IPS DF 4.7 (cell line): ENCODE measurements around the gene PLK2.

Experiments
- DNase-seq: peaks from one replicate; pipeline ENCODE4 v3.0.0-alpha.2; 2013; ENCODE audit warnings: low spot score; ENCODE audit errors: extremely low read depth

The PLK2 gene

DNA sequence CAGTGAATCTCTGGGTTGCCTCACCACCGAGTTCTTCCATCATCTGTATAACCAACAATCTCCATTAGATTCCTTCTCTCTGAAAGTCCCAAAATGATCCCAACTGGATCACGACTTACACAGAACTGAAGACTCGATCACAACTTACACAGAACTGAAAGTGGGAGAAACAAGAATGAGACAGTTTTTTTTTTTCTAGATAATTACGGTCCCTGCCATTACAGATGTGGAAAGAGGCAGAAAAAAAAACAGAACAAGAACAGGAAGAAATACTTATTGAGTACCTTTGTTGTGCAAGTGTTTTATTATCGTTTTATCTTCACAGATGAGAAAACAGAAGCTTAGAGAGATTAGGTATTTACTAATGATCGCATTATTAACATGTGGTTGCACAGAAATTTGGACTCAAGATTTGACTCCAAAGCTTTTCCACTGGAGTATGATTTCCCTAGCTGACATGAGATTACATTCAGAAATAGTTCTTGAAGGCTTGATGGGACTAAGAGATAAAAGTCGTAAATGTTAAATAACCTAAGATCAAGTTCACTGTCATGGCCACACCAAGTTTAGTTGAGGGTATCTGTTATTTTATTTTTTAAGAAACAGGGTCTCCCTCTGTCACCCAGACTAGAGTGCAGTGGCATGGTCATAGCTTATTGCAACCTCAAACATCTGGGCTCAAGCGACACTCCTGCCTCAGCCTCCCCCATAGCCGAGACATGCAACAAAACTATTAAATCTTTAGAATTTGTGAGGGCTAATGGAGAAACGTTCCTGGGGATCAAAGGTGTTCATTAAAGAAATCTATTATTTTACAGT, 8.9 kb downstream of the PLK2 start:
- no peak for DNase-seq

DNA sequence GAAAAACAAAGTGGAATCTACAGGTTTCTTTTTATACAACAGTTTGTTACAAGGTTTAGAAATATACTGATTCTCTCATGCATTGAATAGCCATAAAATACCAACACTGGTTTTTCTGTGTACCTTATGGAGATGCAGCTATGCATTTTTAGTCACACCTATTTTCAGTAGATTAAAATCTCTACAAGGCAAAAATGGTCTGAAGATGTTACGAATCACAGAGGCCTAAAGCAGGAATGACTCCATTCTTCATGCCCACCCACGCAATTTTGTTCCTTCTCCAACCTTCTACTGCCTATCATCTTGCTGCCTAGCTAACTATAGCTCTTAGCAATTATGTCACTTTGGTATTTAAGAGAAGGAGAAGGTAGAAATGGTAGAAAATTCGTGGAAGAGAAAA, 9.9 kb downstream of the PLK2 start:
- DNase-seq: no peak

DNA sequence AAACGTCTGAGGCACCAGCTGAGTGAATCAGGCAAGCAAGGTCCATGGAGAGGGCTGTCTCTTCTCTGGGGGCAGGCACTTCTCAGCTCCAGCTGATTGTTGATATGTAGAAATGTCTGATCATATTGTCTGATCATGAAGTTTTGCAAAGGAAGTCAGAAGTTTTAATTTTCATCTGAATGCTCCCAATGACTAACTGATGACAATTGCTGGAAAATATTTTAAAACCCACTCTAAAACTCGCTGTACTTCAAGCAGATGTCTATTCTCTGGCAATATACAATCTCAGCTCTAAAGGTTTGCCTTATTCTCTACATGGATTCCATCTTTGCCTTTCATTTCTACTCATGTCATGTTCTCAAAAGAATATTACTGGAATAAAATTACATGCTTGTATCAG, 12.7 kb downstream of the PLK2 start:
- no peak for DNase-seq

DNA sequence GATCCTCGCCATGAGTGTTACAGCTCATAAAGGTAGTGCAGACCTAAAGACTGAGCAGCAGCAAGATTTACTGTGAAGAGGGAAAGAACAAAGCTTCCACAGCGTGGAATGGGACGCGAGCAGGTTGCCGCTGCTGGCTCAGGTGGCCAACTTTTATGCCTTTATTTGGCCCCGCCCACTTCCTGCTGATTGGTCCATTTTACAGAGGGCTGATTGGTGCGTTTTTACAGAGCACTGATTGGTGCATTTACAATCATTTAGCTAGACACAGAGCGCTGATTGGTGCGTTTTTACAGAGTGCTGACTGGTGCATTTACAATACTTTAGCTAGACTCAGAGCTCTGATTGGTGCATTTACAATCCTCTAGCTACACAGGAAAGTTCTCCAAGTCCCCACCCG, 13.9 kb downstream of the PLK2 start:
- DNase-seq: no peak

DNA sequence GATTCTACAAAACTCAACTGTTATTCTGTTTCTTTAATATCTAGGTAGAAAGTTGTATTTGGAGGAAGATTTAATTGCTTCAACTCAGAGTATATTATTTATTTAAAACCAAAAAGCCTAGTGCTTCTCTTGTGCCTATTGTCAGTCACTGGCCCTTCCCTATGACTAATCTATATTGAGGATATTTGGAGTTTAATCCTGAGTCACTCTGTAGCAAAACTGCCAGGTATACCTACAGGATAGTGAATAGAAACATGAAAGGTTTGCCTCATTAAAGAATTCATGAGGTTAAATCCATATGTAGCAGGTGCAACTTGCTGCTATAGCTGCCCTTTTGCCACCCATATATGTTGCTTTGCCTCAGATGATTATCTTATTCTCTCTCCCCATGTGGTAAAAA, 15.1 kb downstream of the PLK2 start:
- DNase-seq: no peak

DNA sequence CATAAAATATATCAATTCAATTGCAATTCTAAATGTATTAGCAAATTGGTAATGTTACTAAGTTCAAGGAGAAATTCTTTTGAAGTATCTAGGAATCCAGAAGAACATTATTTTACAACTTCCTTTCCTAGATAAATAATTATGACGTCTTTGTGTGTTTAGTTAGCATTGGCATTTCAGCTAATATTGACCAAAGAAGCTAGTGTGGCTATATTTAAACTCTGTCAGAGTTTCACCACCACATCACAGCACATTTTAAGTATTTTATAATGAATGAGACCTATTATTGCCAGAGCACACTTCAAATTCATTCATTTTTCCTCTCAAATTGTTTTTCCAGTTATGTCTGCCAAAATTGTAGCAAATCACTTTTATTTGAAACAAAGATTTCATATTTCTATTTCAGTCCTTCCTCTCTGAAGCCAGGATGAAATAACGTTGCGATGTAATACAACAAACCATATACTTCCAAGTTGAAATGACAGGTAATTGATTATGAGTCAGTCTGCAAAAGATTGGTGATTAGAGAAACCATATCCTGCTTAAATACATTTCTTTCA, 18.9 kb downstream of the PLK2 start:
- no peak for DNase-seq

DNA sequence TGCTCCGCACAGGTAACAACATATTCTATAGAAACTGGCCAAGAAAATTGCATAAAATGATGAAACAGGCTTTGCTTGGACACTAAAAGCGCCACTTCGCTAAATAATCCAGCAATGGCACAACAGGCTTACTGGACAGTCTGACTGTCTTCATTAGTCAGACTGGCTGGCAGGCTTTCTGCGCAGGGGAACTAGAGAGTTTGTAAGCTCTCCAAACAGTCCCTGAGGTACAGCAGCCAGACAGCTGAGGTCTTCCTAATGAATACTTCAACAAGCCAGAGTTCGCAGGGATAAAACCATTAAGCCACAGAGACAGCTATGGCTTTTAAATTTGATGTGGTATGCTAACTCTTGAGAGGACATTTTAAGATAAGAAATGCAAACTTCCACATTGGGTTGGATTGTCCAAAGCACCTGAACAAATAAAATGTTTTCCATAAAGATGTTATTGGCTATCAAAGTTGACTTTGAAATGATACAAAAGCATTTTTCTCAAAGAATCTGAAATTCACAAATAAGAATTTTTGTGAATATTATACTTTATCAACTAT, 20.7 kb downstream of the PLK2 start:
- DNase-seq: no peak

DNA sequence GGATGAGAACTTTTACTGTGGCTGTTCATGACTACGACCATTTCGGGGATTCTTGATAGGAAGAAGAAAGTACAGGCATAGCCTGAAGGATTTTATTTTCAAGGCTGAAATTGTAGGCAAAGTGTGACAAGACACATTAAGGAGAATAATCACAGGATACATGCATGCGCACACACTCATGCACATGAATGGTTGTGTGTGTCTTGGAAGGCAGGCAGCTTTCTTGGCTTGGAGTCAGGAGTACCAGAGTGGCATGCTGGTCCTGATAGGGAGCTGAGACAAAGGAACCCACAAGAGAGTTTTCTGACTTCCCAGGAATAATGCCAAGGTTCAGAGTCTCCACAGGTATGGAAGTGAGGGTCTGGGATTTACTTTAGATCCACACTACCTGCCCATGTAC, 22.2 kb downstream of the PLK2 start:
- no peak for DNase-seq

DNA sequence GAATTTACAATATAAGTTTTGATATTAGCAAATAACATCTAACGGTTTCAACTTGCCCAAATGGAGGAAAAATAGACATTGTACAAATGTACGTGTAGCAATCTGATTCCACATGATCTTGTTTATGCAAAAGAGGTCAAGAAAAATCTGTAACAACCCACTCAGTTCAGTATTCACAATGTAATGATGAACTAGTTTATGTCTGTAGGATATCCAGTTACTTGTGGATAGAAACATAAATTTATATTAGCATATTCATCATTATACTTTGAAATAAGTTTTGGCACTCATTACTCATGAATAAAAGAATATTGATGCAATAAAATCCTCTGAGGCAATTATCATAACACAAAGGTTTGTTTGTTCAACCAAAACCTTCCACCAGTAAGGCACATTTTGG, 28.1 kb downstream of the PLK2 start:
- DNase-seq: no peak

DNA sequence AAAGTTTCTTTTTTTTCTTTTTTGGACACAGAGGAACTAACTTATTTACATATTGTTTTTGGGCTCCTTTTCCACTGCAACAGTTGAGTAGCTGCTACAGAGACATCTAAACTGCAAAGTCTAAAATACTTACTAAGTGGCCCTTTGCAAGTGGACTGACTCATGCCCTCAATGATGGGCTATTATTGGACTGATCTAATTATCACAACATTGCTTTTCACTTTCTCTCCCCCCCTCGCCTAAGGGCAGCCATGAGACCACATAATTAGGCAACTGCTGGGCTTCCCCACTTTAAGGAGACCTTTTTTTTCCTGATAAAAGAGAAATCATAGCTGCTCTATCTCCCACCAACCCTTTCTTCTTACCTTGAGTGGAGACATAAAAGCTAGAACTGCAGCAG, 47.0 kb downstream of the PLK2 start:
- no peak for DNase-seq

DNA sequence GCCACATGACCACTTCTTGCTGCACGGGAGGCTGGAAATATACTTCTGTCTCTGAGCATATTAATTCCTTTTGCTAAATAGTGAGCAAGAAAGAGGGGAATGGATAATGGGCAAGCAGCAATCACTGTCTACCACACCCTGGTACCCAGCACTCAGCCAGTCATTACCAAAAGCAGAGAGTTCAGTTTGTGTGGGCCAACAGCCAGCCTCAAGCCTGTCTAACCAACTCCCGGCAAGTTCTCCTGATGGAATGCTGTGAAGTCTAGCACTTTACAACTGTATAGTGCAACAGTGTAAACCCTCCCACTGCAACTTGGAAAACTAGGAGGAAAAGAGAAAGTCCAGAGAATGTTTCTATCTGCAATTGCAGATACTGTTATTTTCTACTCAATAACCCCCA, 47.8 kb downstream of the PLK2 start:
- DNase-seq: no peak

DNA sequence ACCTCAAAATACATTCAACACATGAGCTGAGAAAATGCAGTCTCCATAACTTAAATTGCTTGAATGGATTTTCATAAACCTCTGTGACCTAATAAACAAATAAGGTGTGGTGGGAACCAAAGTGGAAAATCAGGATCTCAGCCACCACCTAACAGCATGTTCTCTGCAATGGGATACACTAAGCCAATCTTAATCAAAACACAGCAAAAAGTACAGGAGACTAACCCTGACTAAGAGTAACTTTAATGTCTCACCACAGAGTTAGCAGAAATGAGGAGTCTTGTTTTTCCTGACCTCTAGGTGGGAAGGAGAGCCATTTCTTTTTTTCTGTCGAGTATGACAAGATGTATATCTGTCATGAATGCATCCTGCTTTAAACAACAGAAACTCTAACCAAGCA, 48.5 kb downstream of the PLK2 start:
- no peak for DNase-seq

DNA sequence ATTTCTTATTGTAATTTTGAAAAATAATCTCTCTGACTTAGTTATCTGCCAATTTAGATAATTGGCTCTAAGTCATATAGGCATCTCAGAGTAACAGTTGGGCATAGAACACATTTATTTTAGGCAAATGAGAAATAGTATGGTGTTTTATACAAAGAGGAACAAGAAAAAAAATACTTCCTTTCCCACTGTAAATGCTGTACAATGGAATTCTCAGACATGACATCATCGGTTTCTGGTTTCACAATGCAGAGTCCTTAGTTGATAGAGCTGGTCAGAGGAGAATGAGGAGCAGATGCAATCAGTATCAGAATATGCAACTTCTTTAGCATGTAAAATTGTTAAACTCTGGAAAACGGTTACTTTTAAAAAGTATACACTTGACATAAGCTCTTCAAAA, 49.4 kb downstream of the PLK2 start:
- DNase-seq: no peak

DNA sequence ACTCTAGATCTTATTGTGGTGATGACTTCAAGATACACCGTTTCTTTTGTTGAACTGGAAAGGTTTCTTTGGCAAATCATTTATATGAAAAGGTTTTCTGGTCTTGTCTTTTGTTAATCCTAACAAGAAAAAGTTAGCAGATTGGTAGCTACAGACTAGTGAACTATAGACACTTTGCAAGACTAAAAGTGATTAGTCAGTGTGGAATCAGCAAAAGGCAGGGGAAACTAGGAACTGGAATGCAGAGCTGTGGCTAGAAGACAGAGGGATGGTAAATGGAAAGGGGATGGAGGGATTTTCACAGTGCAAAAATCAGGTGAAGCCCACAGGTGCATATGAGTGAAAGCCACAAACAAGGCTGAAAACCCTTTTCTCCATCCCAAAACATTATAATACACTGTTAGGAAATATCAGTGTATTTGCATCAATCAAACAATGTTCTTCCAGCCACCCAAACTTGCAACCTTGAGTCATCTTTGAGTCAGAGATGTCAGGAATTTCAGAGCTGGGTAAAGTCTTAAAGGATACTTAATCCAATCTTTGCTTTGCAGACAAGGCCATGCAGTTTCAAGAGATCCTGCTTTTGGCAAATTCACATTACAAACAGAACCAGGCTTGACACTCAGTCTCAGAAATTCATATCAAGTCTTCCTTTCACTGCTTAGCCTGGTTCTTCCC, 52.7 kb downstream of the PLK2 start:
- no peak for DNase-seq

DNA sequence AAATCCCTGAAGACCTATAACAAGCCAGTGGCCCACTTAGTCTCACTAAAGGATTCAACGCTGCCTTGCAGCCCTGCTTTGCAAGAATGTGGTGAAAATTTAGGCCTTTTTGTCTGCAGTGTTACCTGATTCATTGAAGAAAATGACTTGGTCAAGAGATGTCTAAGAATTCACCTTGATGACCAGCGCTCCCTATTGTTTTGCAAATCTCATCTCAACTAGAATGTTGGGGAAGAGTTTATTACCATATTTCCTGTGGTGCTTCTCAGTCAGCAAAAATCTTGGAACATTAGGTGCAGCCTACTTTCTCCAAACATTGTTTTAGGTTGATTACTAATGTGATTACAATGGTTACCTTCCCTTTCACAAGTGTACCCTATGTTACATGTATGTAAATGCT, 53.5 kb downstream of the PLK2 start:
- DNase-seq: peak; percentile 58

DNA sequence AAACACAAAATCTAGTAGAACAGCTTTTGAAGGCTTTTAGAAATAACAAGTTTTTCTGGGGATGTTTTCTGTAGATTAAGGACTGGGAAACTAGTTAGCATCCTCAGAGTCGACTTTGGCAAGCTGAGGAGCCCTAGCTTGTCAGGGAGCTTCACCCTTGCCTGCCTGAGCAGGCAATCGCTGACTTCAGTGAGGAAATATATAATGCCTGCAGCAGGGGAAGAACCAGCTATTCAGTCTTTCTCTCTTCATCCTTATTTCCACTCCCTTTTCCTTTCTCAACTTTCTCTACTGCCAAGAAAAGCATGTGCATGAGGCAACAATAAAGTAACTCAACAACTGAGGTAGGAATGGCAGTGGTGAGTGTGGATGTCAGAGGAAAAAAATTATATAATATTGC, 54.7 kb downstream of the PLK2 start:
- no peak for DNase-seq

DNA sequence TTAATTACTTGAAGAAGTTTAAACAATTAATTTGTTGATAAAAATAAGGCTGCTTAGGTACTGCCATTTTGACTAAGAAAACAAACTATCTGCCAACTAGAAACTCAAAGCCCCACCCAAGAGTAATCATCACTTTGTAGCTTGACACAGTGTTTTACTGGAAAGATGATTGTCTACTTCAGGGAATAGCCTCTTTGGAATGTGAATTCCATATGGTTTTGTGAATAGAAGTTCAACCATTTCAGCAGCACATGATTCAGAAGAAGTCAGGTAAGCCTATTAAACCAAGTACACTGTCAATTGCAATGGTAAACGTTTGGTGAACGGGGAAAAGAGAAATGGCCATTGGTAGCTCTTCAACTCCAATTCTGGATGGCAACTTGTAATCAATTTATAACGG, 55.2 kb downstream of the PLK2 start:
- DNase-seq: no peak
